HEK293 (cell line): ENCODE results near the gene MAP1B.

Source experiments
- CTCF ChIA-PET: fragments of 350-600 bp; formaldehyde crosslinking; extraction: SDS; loops from one replicate; lab custom pipeline; 2021; ENCODE audit warnings: antibody characterized with exemption; lab: Yijun Ruan, JAX
- POLR2A ChIA-PET: fragments of 300-600 bp; formaldehyde crosslinking; extraction: SDS; loops from one replicate; lab custom pipeline; 2020; ENCODE audit warnings: antibody characterized with exemption, inconsistent platforms; lab: Yijun Ruan, JAX
- H3K27ac ChIP-seq: fragments of 200-500 bp; sonication (Bioruptor generic); 2 replicates; pipeline ENCODE4 v1.5.1; 2014; ENCODE audit warnings: low read depth, low read length, control low read depth, inconsistent platforms; ENCODE audit errors: extremely low read depth
- H3K36me3 ChIP-seq, 2 experiments: fragments of 200-500 bp in 1 of 2; sonication (Bioruptor generic) in 1 of 2; 1 replicate in 1 of 2; 2 replicates in 1 of 2; pipeline ENCODE4 v1.5.1; 2014 to 2017; ENCODE audit warnings: inconsistent platforms in 2 of 2, low read length in 2 of 2; ENCODE audit not compliant: control insufficient read depth in 2 of 2, insufficient read depth in 1 of 2
- H3K4me1 ChIP-seq: fragments of 200-500 bp; sonication (Bioruptor generic); 2 replicates; pipeline ENCODE4 v1.5.1; 2014; ENCODE audit warnings: mild to moderate bottlenecking, low read length, inconsistent platforms; ENCODE audit not compliant: control insufficient read depth, insufficient read depth
- H3K4me3 ChIP-seq: 2 replicates; pipeline ENCODE4 v1.5.1; 2011; ENCODE audit warnings: low read depth, mild to moderate bottlenecking, control low read depth, low read length, moderate library complexity
- H3K9me3 ChIP-seq: fragments of 200-500 bp; sonication (Bioruptor generic); 2 replicates; pipeline ENCODE4 v1.5.1; 2014; ENCODE audit warnings: low read depth, low read length, inconsistent platforms; ENCODE audit not compliant: control insufficient read depth, insufficient read depth
- CTCF ChIP-seq: fragments of 450-650 bp; formaldehyde crosslinking; IDR thresholded peaks from 2 replicates; pipeline ENCODE4 v1.5.1; 2016; ENCODE audit warnings: missing biosample characterization, missing genetic modification characterization
- FEZF1 ChIP-seq: fragments of 450-650 bp; formaldehyde crosslinking; IDR thresholded peaks from 2 replicates; pipeline ENCODE4 v1.5.1; 2016; ENCODE audit warnings: missing biosample characterization, missing genetic modification characterization
- GFI1B ChIP-seq: fragments of 450-650 bp; formaldehyde crosslinking; IDR thresholded peaks from 2 replicates; pipeline ENCODE4 v1.5.1; 2016; ENCODE audit warnings: missing biosample characterization, missing genetic modification characterization
- HOXC10 ChIP-seq: sonication (generic); formaldehyde crosslinking; IDR thresholded peaks from 2 replicates; pipeline ENCODE4 v1.8.1; 2023; ENCODE audit warnings: mild to moderate bottlenecking, missing genetic modification reagents
- KLF8 ChIP-seq: fragments of 450-650 bp; formaldehyde crosslinking; IDR thresholded peaks from 2 replicates; pipeline ENCODE4 v1.5.1; 2016; ENCODE audit warnings: missing biosample characterization, missing genetic modification characterization
- OSR2 ChIP-seq: fragments of 450-650 bp; formaldehyde crosslinking; IDR thresholded peaks from 2 replicates; pipeline ENCODE4 v1.5.1; 2016; ENCODE audit warnings: missing biosample characterization, missing genetic modification characterization
- PRDM6 ChIP-seq: fragments of 450-650 bp; formaldehyde crosslinking; IDR thresholded peaks from 2 replicates; pipeline ENCODE4 v1.5.1; 2017; ENCODE audit warnings: missing biosample characterization, missing genetic modification characterization
- SETDB1 ChIP-seq: IDR thresholded peaks from one replicate; pipeline ENCODE4 v1.6.1; 2017; ENCODE audit warnings: mild to moderate bottlenecking, low read length, moderate library complexity, mixed read lengths; ENCODE audit not compliant: insufficient read length
- ZBTB8A ChIP-seq: fragments of 450-650 bp; formaldehyde crosslinking; IDR thresholded peaks from 2 replicates; pipeline ENCODE4 v1.5.1; 2016; ENCODE audit warnings: missing biosample characterization, missing genetic modification characterization
- ZNF155 ChIP-seq: fragments of 450-650 bp; formaldehyde crosslinking; IDR thresholded peaks from 2 replicates; pipeline ENCODE4 v1.5.1; 2016; ENCODE audit warnings: missing biosample characterization, missing genetic modification characterization
- ZNF221 ChIP-seq: fragments of 450-650 bp; formaldehyde crosslinking; IDR thresholded peaks from 2 replicates; pipeline ENCODE4 v1.5.1; 2017; ENCODE audit warnings: missing biosample characterization, missing genetic modification characterization, borderline replicate concordance
- ZNF239 ChIP-seq: fragments of 450-650 bp; formaldehyde crosslinking; IDR thresholded peaks from 2 replicates; pipeline ENCODE4 v1.5.1; 2016; ENCODE audit warnings: missing biosample characterization, missing genetic modification characterization
- ZNF324 ChIP-seq: fragments of 450-650 bp; formaldehyde crosslinking; IDR thresholded peaks from 2 replicates; pipeline ENCODE4 v1.5.1; 2016; ENCODE audit warnings: missing biosample characterization, missing genetic modification characterization
- ZNF391 ChIP-seq: fragments of 450-650 bp; formaldehyde crosslinking; IDR thresholded peaks from 2 replicates; pipeline ENCODE4 v1.5.1; 2016; ENCODE audit warnings: low read depth, missing biosample characterization, missing genetic modification characterization, borderline replicate concordance
- ZNF473 ChIP-seq: fragments of 450-650 bp; formaldehyde crosslinking; IDR thresholded peaks from 2 replicates; pipeline ENCODE4 v1.5.1; 2017; ENCODE audit warnings: missing biosample characterization, missing genetic modification characterization
- ZNF501 ChIP-seq: fragments of 450-650 bp; formaldehyde crosslinking; IDR thresholded peaks from 2 replicates; pipeline ENCODE4 v1.5.1; 2016; ENCODE audit warnings: missing biosample characterization, missing genetic modification characterization
- ZNF510 ChIP-seq: fragments of 450-650 bp; formaldehyde crosslinking; IDR thresholded peaks from 2 replicates; pipeline ENCODE4 v1.5.1; 2018; ENCODE audit warnings: mild to moderate bottlenecking, missing genetic modification characterization, missing biosample characterization; ENCODE audit not compliant: insufficient replicate concordance
- ZNF585B ChIP-seq: fragments of 450-650 bp; formaldehyde crosslinking; IDR thresholded peaks from 2 replicates; pipeline ENCODE4 v1.5.1; 2016; ENCODE audit warnings: missing biosample characterization, missing genetic modification characterization
- ZNF623 ChIP-seq: fragments of 450-650 bp; formaldehyde crosslinking; IDR thresholded peaks from 2 replicates; pipeline ENCODE4 v1.5.1; 2016; ENCODE audit warnings: missing biosample characterization, missing genetic modification characterization
- ZNF707 ChIP-seq: fragments of 450-650 bp; formaldehyde crosslinking; IDR thresholded peaks from 2 replicates; pipeline ENCODE4 v1.5.1; 2016; ENCODE audit warnings: missing biosample characterization, missing genetic modification characterization
- ZNF747 ChIP-seq: fragments of 450-650 bp; formaldehyde crosslinking; IDR thresholded peaks from 2 replicates; pipeline ENCODE4 v1.5.1; 2016; ENCODE audit warnings: missing biosample characterization, missing genetic modification characterization
- ZNF785 ChIP-seq: fragments of 450-650 bp; formaldehyde crosslinking; IDR thresholded peaks from 2 replicates; pipeline ENCODE4 v1.5.1; 2016; ENCODE audit warnings: missing biosample characterization, missing genetic modification characterization
- ZNF830 ChIP-seq: fragments of 450-650 bp; IDR thresholded peaks from 2 replicates; pipeline ENCODE4 v1.5.0; 2018; ENCODE audit warnings: missing biosample characterization, missing genetic modification characterization, low read depth, mild to moderate bottlenecking, moderate library complexity
- ZXDB ChIP-seq: fragments of 450-650 bp; formaldehyde crosslinking; IDR thresholded peaks from 2 replicates; pipeline ENCODE4 v1.5.1; 2016; ENCODE audit warnings: missing biosample characterization, missing genetic modification characterization
- TF ChIP-seq, protein P1 (sequence below): fragments of 450-650 bp; IDR thresholded peaks from 2 replicates; pipeline ENCODE4 v1.5.1; 2018; ENCODE audit warnings: missing biosample characterization, mild to moderate bottlenecking, missing genetic modification characterization

The MAP1B gene

DNA sequence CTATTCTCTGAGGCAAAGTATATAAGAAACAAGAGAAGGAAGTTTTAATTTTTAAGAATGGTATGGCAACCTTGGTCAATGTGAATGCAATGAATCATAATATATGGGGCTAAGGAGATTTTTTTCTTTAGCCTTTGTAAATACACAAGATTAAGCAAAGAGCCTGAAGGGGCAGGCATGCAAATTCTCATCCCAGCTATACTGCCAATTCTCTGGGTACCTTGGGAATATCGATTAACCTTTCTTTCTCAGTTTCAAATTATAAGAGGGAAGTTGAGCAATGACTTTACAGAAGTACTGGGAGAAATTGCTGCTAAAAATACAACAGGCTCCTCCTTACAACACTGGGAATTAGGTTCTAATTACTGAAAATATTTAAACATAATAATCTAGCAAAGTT is 115.2 kb downstream of the MAP1B start:
- H3K4me1 ChIP-seq = no peaks in the 10 kb centered on the region
- H3K9me3 ChIP-seq = no peaks in the 10 kb centered on the region
- TF ChIP-seq HOXC10 (CRISPR knock-in tag) (no peak), ZNF473 (no peak), ZNF785 (tag by site-specific recombination) (no peak), ZNF221 (tag by site-specific recombination) (no peak), ZBTB8A (tag by site-specific recombination) (no peak), ZNF155 (tag by site-specific recombination) (no peak), FEZF1 (tag by site-specific recombination) (no peak), ZNF707 (tag by site-specific recombination) (no peak), OSR2 (tag by site-specific recombination) (no peak), ZNF585B (tag by site-specific recombination) (no peak), ZNF830 (no peak), KLF8 (tag by site-specific recombination) (no peak), ZNF324 (no peak), ZNF747 (tag by site-specific recombination) (no peak), ZNF501 (no peak), ZNF510 (tag by site-specific recombination) (no peak)
- TF ChIP-seq, protein P1, sequence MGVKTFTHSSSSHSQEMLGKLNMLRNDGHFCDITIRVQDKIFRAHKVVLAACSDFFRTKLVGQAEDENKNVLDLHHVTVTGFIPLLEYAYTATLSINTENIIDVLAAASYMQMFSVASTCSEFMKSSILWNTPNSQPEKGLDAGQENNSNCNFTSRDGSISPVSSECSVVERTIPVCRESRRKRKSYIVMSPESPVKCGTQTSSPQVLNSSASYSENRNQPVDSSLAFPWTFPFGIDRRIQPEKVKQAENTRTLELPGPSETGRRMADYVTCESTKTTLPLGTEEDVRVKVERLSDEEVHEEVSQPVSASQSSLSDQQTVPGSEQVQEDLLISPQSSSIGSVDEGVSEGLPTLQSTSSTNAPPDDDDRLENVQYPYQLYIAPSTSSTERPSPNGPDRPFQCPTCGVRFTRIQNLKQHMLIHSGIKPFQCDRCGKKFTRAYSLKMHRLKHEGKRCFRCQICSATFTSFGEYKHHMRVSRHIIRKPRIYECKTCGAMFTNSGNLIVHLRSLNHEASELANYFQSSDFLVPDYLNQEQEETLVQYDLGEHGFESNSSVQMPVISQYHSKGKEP (tag by site-specific recombination) = no peak
- H3K4me3 ChIP-seq = no peak overlapping the region
- CTCF ChIA-PET = no interaction called here
- no peak overlapping the region for H3K27ac ChIP-seq
- H3K36me3 ChIP-seq = peaks cover 13 to 96% of the 10 kb centered on the region in 2 experiments
- POLR2A ChIA-PET = no interaction called here

GRCh38 chr5:72223371-72223770 is 116.1 kb downstream of the MAP1B start:
- CTCF ChIA-PET = no interaction called here
- Histone ChIP-seq H3K4me1 (no peaks in the 10 kb centered on the region), H3K4me3 (no peak overlapping the region), H3K9me3 (no peaks in the 10 kb centered on the region), H3K36me3 (peaks cover 13 to 94% of the 10 kb centered on the region in 2 experiments), H3K27ac (no peak overlapping the region)
- TF ChIP-seq CTCF (no peak), ZNF623 (no peak), SETDB1 (no peak)
- POLR2A ChIA-PET = no interaction called here

DNA sequence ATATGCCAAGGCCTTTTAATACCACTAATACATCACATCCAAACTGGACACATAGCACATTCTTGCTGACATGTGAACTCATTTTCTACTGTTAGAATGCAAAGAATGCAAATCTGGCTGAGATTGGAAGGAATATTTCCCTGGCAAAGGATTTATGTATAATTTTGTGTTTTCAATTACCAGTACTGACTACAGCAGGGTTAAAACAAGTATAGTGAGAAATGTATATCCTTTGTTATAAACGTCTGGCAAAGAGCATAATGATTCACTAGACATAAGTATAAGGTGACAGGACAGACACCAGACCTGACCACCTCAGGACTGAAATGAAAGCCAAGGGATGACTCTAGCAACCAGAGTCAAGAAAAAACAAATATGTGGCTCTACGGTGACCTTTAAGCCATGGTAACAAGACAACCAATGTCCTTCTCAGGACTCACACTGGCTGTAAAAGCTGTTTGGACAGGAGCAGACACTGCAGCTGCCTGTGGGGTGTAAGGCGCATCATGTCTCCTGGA is 117.7 kb downstream of the MAP1B start:
- H3K4me3 ChIP-seq = no peak overlapping the region
- H3K4me1 ChIP-seq = no peaks in the 10 kb centered on the region
- H3K9me3 ChIP-seq = no peaks in the 10 kb centered on the region
- H3K27ac ChIP-seq = no peak overlapping the region
- ChIA-PET CTCF (interaction anchor here (0.6 kb wide), 2 partner anchors 15 to 46 kb away, joined by 3 to 5 read pairs; no protein-coding TSS in a partner anchor), POLR2A (no interaction called here)
- peaks cover 13 to 83% of the 10 kb centered on the region in 2 experiments for H3K36me3 ChIP-seq
- TF ChIP-seq PRDM6 (tag by site-specific recombination) (no peak), ZNF239 (tag by site-specific recombination) (no peak), ZXDB (tag by site-specific recombination) (no peak), ZNF391 (tag by site-specific recombination) (no peak), GFI1B (tag by site-specific recombination) (no peak), ZNF785 (tag by site-specific recombination) (no peak)
